Gastroesophageal sphincter (tissue), 4 donors: ENCODE results near the gene GINS2. TPM values are rescaled to one million over a fixed set of nuclear protein-coding genes. Genes with fewer than 3 reads are reported as not detected.

ENCODE experiments used
- ATAC-seq: fragments of 150-250 bp; one replicate; pipeline ENCODE4 v1.9.1; 2016; ENCODE audit warnings: mild to moderate bottlenecking, moderate library complexity
- H3K27ac ChIP-seq, 4 donors: fragments of 200-600 bp; sonication (generic) in 3 of 4; 1 replicate in 3 of 4; 2 replicates in 1 of 4; pipeline ENCODE4 v1.5.1; 2016 to 2019
- H3K27me3 ChIP-seq: fragments of 200-600 bp; sonication (generic); one replicate; pipeline ENCODE4 v1.5.1; 2019
- H3K36me3 ChIP-seq, 2 donors: fragments of 200-600 bp; sonication (generic); one replicate each; pipeline ENCODE4 v1.5.1; 2019; ENCODE audit warnings: control low read depth in 1 of 2
- H3K4me1 ChIP-seq, 3 donors: fragments of 200-600 bp; sonication (generic); 1 replicate in 2 of 3; 2 replicates in 1 of 3; pipeline ENCODE4 v1.5.1; 2016 to 2019; ENCODE audit warnings: control low read depth in 2 of 3
- H3K4me3 ChIP-seq, 2 donors: fragments of 200-600 bp; sonication (generic); one replicate each; pipeline ENCODE4 v1.5.1; 2019; ENCODE audit warnings: mild to moderate bottlenecking in 1 of 2, moderate library complexity in 1 of 2
- H3K9me3 ChIP-seq, 3 donors: fragments of 200-600 bp; sonication (generic); one replicate each; pipeline ENCODE4 v1.5.1; 2017 to 2019; ENCODE audit warnings: control low read depth in 2 of 3
- EP300 ChIP-seq: sonication (generic); formaldehyde crosslinking; IDR thresholded peaks from one replicate; pipeline ENCODE4 v1.6.1; 2017; ENCODE audit warnings: antibody characterized with exemption, mild to moderate bottlenecking
- POLR2A ChIP-seq, 2 donors: fragments of 450-650 bp; IDR thresholded peaks; one replicate each; pipeline ENCODE4 v1.6.1; 2017; ENCODE audit warnings: antibody characterized with exemption in 2 of 2, mild to moderate bottlenecking in 2 of 2, moderate library complexity in 1 of 2
- POLR2AphosphoS5 ChIP-seq: sonication (generic); formaldehyde crosslinking; IDR thresholded peaks from one replicate; pipeline ENCODE4 v1.6.1; 2017; ENCODE audit warnings: antibody characterized with exemption
- WGBS, 2 donors: methylation state at CpG; one replicate each; pipeline ENCODE4 v1.1.5; 2018; ENCODE audit warnings: low coverage in 1 of 2; 5-methylcytosine and 5-hydroxymethylcytosine counted together
- total RNA-seq, 4 donors: library from RNA; depleted of rRNA; stranded (reverse); fragments of >200 nt; gene quantifications; one replicate each; pipeline ENCODE4 v1.1.0, GENCODE V29; 2016
- TF ChIP-seq, protein P1 (sequence below), 4 experiments: fragments of 200-600 bp in 2 of 4; fragments of 450-650 bp in 2 of 4; sonication (generic) in 1 of 4; IDR thresholded peaks; one replicate each; pipeline ENCODE4 v1.5.1; 2017 to 2019; ENCODE audit warnings: antibody characterized with exemption in 4 of 4, mild to moderate bottlenecking in 2 of 4, moderate library complexity in 2 of 4

GINS2 gene
- total RNA-seq, 4 donors from 2014 or later, result 0.15 to 1.4 (median 0.66) TPM

DNA sequence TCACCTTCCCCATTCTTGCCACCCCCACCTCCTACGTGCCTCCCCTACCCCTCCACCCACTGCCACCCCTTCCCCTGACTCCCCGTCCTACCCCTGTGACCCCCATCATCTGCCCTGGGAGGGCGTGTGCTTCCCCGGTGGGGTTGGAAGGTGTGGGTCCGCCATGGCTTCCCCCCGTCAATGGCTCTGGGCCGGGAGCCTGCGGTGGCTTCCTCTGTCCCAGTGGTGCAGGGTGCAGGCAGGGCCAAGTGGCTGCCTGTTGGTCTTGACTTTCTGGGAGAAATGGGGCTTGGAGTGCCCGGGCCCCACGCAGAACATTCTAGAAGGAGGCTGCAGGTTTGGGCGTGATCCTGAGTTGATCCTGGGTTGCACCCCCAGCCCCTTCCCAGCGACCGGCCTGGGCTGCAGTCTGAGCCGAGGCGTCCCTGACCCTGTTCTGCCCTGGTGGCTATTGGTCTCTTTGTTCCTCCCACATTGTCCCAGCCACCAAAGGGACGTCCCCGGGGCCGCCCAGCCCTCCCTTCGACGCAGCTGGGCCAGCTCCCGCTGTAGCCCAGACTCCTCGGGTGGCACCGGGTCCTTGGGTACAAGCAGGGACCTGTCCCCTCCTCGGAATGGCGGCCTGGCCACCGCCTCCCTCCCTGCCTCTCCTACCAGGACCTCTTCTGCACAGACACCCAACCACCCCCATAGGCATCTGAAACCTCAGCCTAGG, 49.9 kb downstream of the GINS2 start:
- no peak for ATAC-seq
- H3K36me3 ChIP-seq, result peaks cover 0 to 39% of the 10 kb centered on the region in 2 donors
- H3K4me3 ChIP-seq, result no peak overlapping the region
- peaks cover 0 to 48% (median 6%) of the 10 kb centered on the region in 3 donors for H3K4me1 ChIP-seq
- no peak overlapping the region for H3K27ac ChIP-seq
- 60% methylated on average over 1 of the region's 26 CpGs; no CpG with 5 or more reads in 1 of the 2 donors for WGBS, 2 donors
- H3K27me3 ChIP-seq, result no peaks in the 10 kb centered on the region
- TF ChIP-seq POLR2A (IDR thresholded peaks at IDR 0.05), result no peak
- TF ChIP-seq, protein P1, sequence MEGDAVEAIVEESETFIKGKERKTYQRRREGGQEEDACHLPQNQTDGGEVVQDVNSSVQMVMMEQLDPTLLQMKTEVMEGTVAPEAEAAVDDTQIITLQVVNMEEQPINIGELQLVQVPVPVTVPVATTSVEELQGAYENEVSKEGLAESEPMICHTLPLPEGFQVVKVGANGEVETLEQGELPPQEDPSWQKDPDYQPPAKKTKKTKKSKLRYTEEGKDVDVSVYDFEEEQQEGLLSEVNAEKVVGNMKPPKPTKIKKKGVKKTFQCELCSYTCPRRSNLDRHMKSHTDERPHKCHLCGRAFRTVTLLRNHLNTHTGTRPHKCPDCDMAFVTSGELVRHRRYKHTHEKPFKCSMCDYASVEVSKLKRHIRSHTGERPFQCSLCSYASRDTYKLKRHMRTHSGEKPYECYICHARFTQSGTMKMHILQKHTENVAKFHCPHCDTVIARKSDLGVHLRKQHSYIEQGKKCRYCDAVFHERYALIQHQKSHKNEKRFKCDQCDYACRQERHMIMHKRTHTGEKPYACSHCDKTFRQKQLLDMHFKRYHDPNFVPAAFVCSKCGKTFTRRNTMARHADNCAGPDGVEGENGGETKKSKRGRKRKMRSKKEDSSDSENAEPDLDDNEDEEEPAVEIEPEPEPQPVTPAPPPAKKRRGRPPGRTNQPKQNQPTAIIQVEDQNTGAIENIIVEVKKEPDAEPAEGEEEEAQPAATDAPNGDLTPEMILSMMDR (IDR thresholded peaks at IDR 0.05), result no peak
- no peak for TF ChIP-seq POLR2AphosphoS5
- no peak for TF ChIP-seq EP300
- no peaks in the 10 kb centered on the region for H3K9me3 ChIP-seq

DNA sequence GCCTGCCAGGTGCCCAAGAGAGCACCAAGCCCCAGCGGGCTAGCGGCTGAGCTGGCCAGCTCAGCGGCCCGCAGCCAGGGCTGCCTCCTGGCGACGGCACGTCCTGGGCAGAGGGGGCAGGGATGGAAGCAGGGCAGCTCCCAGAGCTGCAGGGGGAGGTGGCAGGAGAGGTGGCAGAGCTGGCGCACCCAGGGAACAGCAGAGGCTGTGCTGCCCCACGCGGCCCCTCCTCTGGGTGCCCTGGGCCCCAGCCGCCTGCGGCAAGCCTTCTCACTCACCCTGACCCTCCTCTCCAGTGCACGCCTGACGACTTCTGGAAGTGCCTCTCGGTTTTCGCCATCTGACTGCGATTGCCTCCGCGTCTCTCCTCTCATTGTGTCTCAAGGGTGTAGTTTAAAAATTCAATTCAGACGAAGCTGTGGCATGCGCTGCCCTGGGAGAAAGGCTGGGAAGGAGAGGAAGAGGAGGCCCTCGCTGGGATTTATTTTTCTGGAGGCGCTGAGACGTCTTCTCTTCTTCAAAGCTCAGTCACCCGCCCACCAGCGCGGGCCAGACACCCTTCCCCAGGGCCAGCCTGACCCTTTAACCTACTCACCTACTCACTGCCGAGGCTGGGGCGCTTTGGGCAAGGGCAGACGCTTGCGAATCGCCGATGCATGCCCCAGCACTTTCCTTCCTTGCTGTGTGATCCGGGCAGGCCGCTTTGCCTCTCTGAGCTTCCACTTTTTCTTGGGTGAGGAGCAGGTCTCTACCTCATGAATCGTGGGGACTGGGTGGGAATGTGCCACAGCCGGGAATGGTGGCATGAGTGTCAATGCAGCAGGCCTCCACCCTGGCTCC, 50.7 kb downstream of the GINS2 start:
- peaks cover 0 to 42% of the 10 kb centered on the region in 2 donors for H3K36me3 ChIP-seq
- TF ChIP-seq POLR2A (IDR thresholded peaks at IDR 0.05), result no peak
- TF ChIP-seq EP300, result no peak
- TF ChIP-seq, protein P1 (IDR thresholded peaks at IDR 0.05), result no peak
- TF ChIP-seq POLR2AphosphoS5, result no peak
- ATAC-seq, result no peak
- H3K27ac ChIP-seq, result no peak overlapping the region
- no peaks in the 10 kb centered on the region for H3K9me3 ChIP-seq
- no peaks in the 10 kb centered on the region for H3K27me3 ChIP-seq
- H3K4me1 ChIP-seq, result peaks cover 0 to 39% (median 0%) of the 10 kb centered on the region in 3 donors
- no peak overlapping the region for H3K4me3 ChIP-seq
- 93 to 95% methylated on average over 4 to 6 of the region's 37 CpGs for WGBS, 2 donors

DNA sequence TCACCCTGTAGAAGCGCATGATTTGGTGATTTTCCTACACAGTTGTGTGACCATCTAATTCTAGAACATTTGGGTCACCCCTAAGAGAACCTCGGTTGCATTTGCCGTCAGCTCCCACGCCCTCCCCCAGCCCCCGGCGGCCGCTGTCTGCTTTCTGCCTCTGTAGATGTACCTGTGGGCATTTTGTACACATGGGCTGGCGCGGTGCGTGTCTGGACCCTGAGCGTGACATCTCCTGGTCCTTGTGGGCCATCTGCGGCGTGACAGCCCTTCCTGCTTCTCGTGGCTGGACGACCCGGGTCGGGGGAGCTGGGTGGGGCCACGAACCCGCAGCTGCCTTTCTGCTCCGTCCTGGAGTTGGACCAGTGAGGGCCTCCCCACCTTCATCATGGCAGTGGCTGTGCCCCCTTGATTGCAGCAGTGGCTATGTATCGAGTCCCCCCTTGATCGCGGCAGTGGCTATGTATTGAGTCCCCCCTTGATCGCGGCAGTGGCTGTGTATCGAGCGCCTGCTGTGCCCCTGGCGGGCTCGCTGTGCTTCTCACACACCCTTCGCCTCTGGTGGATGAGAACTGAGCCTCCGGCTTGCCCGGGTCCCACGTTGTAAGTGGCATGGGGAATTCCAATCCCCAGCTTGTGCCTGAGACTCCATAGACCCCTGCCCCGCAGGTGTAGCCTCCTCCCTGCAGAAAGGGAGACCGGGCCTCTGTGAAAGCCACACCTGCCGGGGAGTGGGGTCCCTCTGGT, 51.5 kb downstream of the GINS2 start:
- H3K36me3 ChIP-seq, result peaks cover 0 to 42% of the 10 kb centered on the region in 2 donors
- no peak overlapping the region for H3K27ac ChIP-seq
- H3K4me1 ChIP-seq, result peaks cover 0 to 35% (median 0%) of the 10 kb centered on the region in 3 donors
- 86 to 100% methylated on average over 2 to 4 of the region's 36 CpGs for WGBS, 2 donors
- no peak overlapping the region for H3K4me3 ChIP-seq
- no peaks in the 10 kb centered on the region for H3K27me3 ChIP-seq
- H3K9me3 ChIP-seq, result no peaks in the 10 kb centered on the region
- ATAC-seq, result no peak
- TF ChIP-seq POLR2AphosphoS5 (no peak), POLR2A (IDR thresholded peaks at IDR 0.05) (no peak), EP300 (no peak)
- TF ChIP-seq, protein P1 (IDR thresholded peaks at IDR 0.05), result no peak

DNA sequence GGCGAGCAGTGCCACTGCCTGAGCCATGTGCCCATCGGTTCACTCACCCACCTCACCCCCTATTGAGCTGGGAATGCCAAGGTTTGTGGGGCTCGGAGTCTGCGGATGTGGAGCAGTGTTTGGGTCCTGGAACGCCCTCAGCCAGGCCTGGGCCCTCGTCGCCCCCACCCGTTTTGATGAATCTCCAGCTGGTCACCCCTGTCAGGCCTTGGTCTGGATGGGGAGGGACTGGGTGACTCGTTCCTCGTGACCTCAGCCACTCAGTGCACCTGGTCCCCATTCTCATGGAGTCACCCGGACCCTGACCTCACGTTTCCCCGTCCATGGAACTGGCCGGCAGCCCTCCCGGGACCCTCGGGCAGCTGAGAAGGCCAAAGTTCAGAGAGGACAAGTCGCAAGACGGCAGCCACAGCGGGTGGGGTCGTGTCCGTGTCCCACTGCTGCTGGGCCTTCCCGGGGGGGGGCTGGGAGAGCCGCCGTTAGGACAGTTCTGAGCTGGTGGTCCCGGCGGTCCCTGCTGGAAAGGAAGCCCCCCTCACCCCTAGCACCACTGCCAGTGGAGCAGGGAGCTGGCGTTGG, 52.4 kb downstream of the GINS2 start:
- TF ChIP-seq EP300 (no peak), POLR2AphosphoS5 (no peak), POLR2A (IDR thresholded peaks at IDR 0.05) (no peak)
- TF ChIP-seq, protein P1 (IDR thresholded peaks at IDR 0.05), result no peak
- H3K27me3 ChIP-seq, result no peaks in the 10 kb centered on the region
- peaks cover 0 to 42% of the 10 kb centered on the region in 2 donors for H3K36me3 ChIP-seq
- peaks cover 0 to 35% (median 0%) of the 10 kb centered on the region in 3 donors for H3K4me1 ChIP-seq
- H3K9me3 ChIP-seq, result no peaks in the 10 kb centered on the region
- no CpG with 5 or more reads among the region's 27 CpGs for WGBS, 2 donors
- no peak overlapping the region for H3K27ac ChIP-seq
- no peak for ATAC-seq
- H3K4me3 ChIP-seq, result no peak overlapping the region
